ENCODE data around the gene NRXN3.

NRXN3 gene

DNA sequence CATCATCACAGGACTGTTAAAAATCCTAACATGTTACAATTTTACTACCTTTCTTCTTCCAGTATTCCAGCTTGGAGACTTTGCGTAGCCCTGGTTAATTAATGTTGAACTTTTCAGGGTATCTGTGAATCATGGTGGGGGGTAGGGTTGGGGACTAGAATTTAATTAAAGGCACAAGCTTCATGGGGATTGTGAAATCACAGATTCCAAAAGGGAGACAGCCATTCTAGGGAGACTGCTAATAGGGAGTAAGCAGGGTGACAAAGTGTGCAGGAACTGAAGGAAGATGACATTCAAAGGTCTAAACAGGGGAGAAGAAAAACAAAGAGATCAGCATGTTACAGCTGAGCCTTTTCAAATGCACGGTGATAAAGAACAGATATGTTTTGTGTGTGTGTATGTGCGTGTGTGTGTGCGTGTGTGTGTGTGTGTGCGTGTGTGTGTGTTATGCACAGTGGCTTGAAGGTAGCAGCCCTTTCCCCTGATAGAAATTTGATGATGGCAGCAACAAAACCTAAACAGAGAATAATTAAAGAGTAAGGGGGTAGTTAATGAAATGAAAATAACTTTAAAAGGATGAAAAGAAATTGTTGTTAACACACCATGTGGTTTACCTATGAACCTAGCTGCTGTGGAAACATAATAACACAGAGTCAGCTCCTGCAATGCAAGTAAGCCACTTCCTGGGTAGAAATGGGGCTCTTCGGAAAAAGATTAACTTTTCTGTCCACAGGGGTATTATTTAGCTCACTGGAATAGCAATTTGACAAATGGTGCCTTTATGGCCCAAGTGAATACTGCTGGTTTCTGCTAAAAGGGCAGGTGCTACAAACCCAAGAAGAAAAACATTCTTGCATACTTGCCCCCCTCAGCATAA, 1459.5 kb downstream of the NRXN3 start:
- POLR2A ChIA-PET: no interaction called here
- no peak for TF ChIP-seq CTCF (IDR thresholded peaks at IDR 0.05; ENCODE audit: control extremely low read depth, extremely low read depth, low read depth, missing control alignments)
- DNase-seq (ENCODE audit: extremely low spot score): no peak
- CTCF ChIA-PET: no interaction called here

GRCh38 chr14:79630288-79630960, 1460.3 kb downstream of the NRXN3 start:
- DNase-seq (ENCODE audit: extremely low spot score): no peak
- CTCF ChIA-PET: interaction anchor here (1.2 kb wide), 1 partner anchor 13 kb away, joined by 3 read pairs; no protein-coding TSS in a partner anchor
- no peak for TF ChIP-seq CTCF (IDR thresholded peaks at IDR 0.05; ENCODE audit: control extremely low read depth, extremely low read depth, low read depth, missing control alignments)
- POLR2A ChIA-PET: no interaction called here

DNA sequence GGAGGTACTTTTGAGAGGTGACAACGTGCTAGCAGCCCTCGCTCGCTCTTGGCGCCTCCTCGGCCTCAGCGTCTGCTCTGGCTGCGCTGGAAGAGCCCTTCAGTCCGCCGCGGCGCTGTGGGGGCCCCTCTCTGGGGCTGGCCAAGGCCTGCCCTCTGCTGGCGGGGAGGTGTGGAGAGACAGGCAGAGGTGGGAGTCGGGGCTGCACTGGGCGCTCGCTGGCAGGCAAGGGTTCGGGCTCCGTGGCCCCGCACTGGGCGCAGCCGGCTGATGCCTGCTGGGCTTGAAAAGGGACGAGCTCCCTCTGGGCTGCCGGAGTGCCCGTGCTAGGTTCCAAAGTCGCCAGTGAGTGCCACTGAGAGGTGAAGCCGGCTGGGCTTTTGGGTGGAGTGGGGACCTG, 1461.1 kb downstream of the NRXN3 start:
- ChIA-PET POLR2A (no interaction called here), CTCF (interaction anchor here (1.2 kb wide), 1 partner anchor 12 kb away, joined by 3 read pairs; no protein-coding TSS in a partner anchor)
- TF ChIP-seq CTCF (IDR thresholded peaks at IDR 0.05; ENCODE audit: control extremely low read depth, extremely low read depth, low read depth, missing control alignments): no peak
- DNase-seq (ENCODE audit: extremely low spot score): no peak

GRCh38 chr14:79638672-79639266, 1468.6 kb downstream of the NRXN3 start:
- DNase-seq (ENCODE audit: extremely low spot score): no peak
- no peak for TF ChIP-seq CTCF (IDR thresholded peaks at IDR 0.05; ENCODE audit: control extremely low read depth, extremely low read depth, low read depth, missing control alignments)
- CTCF ChIA-PET: no interaction called here
- POLR2A ChIA-PET: no interaction called here

DNA sequence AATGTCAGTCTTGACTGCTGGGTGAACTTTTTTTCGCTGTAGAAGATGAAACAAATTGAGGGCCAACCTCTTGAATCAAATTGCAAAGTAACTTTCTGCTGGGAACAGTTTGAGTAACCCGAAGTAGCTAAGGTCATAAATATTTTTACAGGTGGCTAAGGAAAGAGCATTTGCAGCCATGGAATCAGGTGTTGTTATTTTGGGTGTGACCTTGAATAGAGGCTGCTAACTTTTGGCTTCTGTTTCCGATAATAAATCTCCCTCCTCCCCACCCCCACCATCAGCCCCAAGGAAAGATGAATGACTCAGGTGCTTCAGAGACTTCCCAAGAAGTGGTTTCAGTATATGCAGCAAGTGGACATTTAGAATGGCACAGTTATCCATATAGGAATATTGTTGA, 1469.4 kb downstream of the NRXN3 start:
- POLR2A ChIA-PET: no interaction called here
- no peak for DNase-seq (ENCODE audit: extremely low spot score)
- CTCF ChIA-PET: no interaction called here
- TF ChIP-seq CTCF (IDR thresholded peaks at IDR 0.05; ENCODE audit: control extremely low read depth, extremely low read depth, low read depth, missing control alignments): no peak

GRCh38 chr14:79641371-79641770, 1471.2 kb downstream of the NRXN3 start:
- ChIA-PET CTCF (no interaction called here), POLR2A (no interaction called here)
- DNase-seq (ENCODE audit: extremely low spot score): no peak
- no peak for TF ChIP-seq CTCF (IDR thresholded peaks at IDR 0.05; ENCODE audit: control extremely low read depth, extremely low read depth, low read depth, missing control alignments)
